ENCODE results near the gene ZNF213.

ZNF213 gene

GRCh38 chr16:3147757-3148104 is 12.9 kb downstream of the ZNF213 start:
- TF ChIP-seq, protein P1, sequence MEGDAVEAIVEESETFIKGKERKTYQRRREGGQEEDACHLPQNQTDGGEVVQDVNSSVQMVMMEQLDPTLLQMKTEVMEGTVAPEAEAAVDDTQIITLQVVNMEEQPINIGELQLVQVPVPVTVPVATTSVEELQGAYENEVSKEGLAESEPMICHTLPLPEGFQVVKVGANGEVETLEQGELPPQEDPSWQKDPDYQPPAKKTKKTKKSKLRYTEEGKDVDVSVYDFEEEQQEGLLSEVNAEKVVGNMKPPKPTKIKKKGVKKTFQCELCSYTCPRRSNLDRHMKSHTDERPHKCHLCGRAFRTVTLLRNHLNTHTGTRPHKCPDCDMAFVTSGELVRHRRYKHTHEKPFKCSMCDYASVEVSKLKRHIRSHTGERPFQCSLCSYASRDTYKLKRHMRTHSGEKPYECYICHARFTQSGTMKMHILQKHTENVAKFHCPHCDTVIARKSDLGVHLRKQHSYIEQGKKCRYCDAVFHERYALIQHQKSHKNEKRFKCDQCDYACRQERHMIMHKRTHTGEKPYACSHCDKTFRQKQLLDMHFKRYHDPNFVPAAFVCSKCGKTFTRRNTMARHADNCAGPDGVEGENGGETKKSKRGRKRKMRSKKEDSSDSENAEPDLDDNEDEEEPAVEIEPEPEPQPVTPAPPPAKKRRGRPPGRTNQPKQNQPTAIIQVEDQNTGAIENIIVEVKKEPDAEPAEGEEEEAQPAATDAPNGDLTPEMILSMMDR (IDR thresholded peaks at IDR 0.05; ENCODE audit: low read depth, low read length), result no peak
- DNase-seq (ENCODE audit: extremely low read depth, low read depth), result no peak

DNA sequence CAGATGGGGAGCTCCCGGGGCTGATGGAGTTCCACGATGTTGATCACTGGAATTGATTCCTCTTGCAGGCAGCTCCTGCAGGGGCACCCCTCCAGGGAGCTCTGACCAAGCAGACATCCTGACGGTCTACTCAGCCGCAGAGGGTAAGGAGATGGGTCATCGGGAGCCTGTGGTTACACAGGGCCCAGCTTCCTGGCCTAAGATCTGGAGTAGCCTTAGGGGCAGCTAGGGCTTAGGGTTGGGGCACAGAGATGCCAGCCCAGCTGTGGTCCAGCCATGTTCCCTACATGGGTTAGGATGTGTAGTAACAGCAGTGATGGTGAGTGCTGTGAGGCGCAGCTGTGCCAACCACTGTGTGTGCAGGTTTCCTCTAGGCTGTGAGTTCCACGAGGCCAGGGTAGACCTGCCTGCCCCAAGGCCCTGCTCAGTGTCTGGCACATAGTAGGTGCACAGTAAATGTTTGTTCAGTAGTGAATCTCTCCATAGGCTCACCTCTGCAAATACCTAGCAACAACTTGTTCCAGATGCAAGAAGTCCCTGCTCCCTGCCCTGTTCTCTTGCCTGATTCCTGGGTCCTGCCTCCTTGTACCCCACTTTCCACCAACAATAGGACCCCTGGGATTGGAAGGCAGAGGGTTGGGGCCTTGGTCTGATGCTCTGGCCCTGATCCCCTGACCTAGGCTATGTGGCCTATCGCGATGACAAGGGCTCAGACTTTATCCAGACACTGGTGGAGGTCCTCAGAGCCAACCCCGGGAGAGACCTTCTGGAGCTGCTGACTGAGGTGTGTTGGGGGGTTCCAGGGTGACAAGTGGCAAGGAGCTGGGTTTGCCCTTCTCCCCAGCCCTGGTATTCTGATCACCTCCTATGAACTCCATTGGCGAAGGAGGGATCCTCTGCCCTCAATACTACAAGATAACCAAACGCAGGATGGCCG is 13.7 kb downstream of the ZNF213 start:
- TF ChIP-seq, protein P1 (IDR thresholded peaks at IDR 0.05; ENCODE audit: low read depth, low read length), result no peak
- no peak for DNase-seq (ENCODE audit: extremely low read depth, low read depth)

GRCh38 chr16:3149193-3149530 is 14.3 kb downstream of the ZNF213 start:
- TF ChIP-seq, protein P1 (IDR thresholded peaks at IDR 0.05; ENCODE audit: low read depth, low read length), result no peak
- DNase-seq (ENCODE audit: extremely low read depth, low read depth), result no peak

- no peak for DNase-seq (ENCODE audit: extremely low read depth, low read depth)
- TF ChIP-seq, protein P1 (IDR thresholded peaks at IDR 0.05; ENCODE audit: low read depth, low read length), result peak; percentile 46
These were observed 15.0 kb downstream of the ZNF213 start for GRCh38 chr16:3149630-3150345.

DNA sequence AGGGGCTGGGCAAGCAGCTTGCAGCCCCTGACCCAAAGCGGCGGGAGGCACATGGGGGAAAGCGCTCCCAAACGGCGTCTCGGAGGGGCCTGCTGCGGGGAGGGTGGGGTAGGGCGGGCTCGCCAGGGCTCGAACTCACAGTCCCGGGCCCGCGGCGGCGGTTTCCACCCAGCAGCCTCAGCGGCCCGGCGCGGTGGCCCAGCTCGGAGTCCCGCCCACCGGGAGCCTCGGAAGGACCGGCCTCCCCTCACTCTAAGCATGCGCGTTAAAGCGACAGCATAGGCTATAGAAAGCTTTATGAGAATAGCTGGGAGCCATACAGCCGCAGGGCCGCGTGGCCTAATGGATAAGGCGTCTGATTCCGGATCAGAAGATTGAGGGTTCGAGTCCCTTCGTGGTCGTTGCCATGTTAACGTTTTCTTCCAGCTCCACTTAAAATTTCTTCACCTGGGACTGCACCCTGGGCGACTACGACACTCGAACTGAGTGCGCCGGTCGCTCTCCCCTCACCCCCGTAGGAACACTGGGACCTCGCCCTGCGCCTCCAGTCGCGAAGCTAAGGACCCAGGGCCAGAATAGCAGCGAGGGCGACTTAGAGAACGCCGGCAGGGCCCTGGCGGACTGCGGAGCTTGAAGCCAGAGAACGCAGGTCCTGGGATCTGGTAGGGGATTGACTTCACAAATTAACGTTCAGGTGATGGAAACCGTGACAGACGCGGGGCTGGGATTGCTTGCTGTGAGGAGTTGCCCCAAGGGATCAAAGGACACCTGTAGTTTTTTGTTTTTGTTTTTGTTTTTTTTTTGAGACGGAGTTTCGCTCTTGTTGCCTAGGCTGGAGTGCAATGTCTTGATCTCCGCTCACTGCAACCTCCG is 15.8 kb downstream of the ZNF213 start:
- DNase-seq (ENCODE audit: extremely low read depth, low read depth), result peak; percentile 87
- TF ChIP-seq, protein P1 (IDR thresholded peaks at IDR 0.05; ENCODE audit: low read depth, low read length), result no peak

DNA sequence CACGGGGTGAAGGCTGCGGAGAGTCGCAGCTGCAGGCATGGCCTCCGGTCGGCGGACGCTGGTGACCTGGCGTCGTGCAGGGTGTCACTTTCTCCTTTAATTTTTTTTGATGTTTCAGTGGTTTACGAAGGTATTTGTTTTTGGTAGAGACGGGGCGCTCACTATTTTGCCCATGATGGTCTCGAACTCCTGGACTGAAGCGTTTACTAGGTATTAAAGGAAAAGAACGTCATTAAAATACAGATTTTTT is 17.1 kb downstream of the ZNF213 start:
- TF ChIP-seq, protein P1 (IDR thresholded peaks at IDR 0.05; ENCODE audit: low read depth, low read length), result no peak
- no peak for DNase-seq (ENCODE audit: extremely low read depth, low read depth)
